ENCODE data around the gene WSB1.

DNA sequence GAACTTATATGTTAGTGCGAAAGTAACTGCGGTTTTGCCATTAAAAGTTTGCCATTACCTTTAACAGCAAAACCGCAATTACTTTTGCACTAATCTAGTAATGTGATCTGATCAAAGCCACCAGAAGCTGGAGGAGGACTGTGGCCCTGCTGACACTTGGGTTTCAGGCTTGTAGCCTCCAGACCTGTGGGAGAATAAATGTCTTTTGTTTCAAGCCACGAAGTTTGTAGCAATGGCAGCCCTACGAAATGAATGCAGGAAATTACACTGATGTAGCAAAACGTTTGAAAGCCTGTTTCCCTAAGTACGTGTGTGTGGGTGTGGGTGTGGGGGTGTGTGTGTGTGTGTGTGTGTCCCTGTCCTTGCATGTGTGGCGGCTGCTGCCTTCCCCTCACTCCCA lies 66.6 kb downstream of the WSB1 start:
- TF ChIP-seq EZH2 (IDR thresholded peaks at IDR 0.05) (no peak), POLR2AphosphoS5 (IDR thresholded peaks at IDR 0.05; ENCODE audit: borderline replicate concordance, low read depth, low read length) (no peak; the same call in 1 of the 2 replicates), FOXP2 (optimal IDR thresholded peaks at IDR 0.05; ENCODE audit: control extremely low read depth, extremely low read length, insufficient read depth) (no peak)

Measured in SK-N-MC (cell line).